GM10248 (cell line): ENCODE results near the gene SLC25A26.

ENCODE experiments used
- CTCF ChIA-PET: fragments of 300-600 bp; sonication (Branson Sonifier 250); formaldehyde crosslinking; extraction: SDS; loops from one replicate; lab custom pipeline; 2021; ENCODE audit warnings: antibody characterized with exemption; lab: Yijun Ruan, JAX
- POLR2A ChIA-PET: fragments of 350-650 bp; sonication (Branson Sonifier 250); formaldehyde crosslinking; extraction: SDS; loops from one replicate; lab custom pipeline; 2020; ENCODE audit warnings: antibody characterized with exemption; lab: Yijun Ruan, JAX
- DNase-seq: peaks from one replicate; pipeline ENCODE4 v3.0.0; 2012; ENCODE audit errors: extremely low spot score
- TF ChIP-seq, protein P1 (sequence below): IDR thresholded peaks from 2 replicates; pipeline ENCODE4 v1.5.1; 2012; ENCODE audit warnings: mild to moderate bottlenecking, low read depth; ENCODE audit errors: extremely low read depth, missing control alignments, control extremely low read depth

SLC25A26 gene

DNA sequence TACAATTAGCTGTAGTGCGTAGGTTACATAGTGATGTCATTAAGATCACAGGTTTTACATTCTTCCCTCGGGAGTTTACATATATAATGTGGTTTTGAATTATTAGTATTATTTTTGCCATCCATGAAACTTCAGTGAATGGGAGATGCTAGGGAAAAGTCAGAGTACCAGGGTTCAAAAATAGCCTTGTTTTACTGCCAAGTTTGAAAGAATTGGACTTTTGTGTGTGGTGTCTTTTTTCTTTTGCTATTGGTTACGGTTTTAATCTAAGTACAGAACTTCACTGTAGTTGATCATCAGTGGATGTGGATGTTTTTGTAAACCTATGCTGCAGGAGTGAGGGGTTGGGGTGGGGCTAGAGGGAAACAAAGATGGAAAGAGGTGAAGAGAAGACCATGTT, 20.7 kb downstream of the SLC25A26 start:
- TF ChIP-seq, protein P1, sequence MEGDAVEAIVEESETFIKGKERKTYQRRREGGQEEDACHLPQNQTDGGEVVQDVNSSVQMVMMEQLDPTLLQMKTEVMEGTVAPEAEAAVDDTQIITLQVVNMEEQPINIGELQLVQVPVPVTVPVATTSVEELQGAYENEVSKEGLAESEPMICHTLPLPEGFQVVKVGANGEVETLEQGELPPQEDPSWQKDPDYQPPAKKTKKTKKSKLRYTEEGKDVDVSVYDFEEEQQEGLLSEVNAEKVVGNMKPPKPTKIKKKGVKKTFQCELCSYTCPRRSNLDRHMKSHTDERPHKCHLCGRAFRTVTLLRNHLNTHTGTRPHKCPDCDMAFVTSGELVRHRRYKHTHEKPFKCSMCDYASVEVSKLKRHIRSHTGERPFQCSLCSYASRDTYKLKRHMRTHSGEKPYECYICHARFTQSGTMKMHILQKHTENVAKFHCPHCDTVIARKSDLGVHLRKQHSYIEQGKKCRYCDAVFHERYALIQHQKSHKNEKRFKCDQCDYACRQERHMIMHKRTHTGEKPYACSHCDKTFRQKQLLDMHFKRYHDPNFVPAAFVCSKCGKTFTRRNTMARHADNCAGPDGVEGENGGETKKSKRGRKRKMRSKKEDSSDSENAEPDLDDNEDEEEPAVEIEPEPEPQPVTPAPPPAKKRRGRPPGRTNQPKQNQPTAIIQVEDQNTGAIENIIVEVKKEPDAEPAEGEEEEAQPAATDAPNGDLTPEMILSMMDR: no peak
- ChIA-PET CTCF (interaction anchor here (1.1 to 1.6 kb wide), 2 partner anchors 136 to 581 kb away, joined by 3 read pairs; no protein-coding TSS in a partner anchor), POLR2A (no interaction called here)
- no peak for DNase-seq

DNA sequence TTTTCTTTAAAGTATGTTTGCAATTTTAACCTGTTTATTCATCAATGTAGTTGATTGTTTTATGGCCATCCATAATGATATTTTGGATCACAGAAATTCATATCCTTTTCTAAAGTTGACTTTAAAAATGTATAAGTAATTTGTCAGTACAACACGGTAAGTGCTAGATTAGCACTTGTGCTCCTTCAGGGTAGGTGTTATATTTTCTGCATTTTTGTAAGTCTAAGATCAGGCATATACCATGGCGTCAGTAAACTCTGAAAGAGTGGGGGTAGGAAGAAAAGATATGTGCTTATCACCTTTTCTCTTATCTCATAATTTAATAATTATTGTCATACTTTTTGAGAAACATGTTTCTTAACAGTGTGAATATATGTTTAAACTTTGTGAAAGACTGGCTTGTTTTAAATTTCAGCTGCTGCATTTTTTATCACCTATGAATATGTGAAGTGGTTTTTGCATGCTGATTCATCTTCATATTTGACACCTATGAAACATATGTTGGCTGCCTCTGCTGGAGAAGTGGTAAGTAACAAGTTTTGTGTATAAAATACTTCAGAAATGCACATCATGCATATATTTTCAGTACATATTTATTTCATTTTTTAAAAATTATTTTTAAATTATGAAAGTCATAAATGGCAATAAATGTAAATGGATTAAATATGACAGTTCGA, 22.1 kb downstream of the SLC25A26 start:
- ChIA-PET CTCF (interaction anchor here (1.1 to 2.7 kb wide), 3 partner anchors 9 to 579 kb away, joined by 3 to 35 read pairs (median 7); no protein-coding TSS in a partner anchor), POLR2A (no interaction called here)
- no peak for DNase-seq
- TF ChIP-seq, protein P1: no peak

DNA sequence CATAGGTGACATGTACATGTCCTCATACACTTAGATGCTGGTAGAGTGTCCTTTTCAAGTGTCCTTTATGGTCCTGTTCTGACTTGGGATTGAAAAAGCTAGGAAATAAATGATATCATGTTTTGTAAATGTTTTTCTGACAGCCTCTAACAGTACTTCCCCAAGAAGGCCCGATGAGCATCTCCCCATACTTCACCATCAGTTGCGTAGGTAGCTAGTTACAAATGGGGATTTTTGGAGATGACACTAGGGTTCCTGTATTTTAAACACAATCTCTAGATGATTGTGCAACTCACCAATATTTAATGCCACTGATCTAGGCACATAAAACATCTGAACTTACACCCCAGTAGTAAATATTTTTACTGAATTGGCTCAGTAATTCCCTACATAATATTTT, 27.8 kb downstream of the SLC25A26 start:
- TF ChIP-seq, protein P1: no peak
- CTCF ChIA-PET: interaction anchor here (1.1 to 11.3 kb wide), 6 partner anchors 9 to 575 kb away, joined by 3 to 130 read pairs (median 3); no protein-coding TSS in a partner anchor
- POLR2A ChIA-PET: no interaction called here
- DNase-seq: no peak

DNA sequence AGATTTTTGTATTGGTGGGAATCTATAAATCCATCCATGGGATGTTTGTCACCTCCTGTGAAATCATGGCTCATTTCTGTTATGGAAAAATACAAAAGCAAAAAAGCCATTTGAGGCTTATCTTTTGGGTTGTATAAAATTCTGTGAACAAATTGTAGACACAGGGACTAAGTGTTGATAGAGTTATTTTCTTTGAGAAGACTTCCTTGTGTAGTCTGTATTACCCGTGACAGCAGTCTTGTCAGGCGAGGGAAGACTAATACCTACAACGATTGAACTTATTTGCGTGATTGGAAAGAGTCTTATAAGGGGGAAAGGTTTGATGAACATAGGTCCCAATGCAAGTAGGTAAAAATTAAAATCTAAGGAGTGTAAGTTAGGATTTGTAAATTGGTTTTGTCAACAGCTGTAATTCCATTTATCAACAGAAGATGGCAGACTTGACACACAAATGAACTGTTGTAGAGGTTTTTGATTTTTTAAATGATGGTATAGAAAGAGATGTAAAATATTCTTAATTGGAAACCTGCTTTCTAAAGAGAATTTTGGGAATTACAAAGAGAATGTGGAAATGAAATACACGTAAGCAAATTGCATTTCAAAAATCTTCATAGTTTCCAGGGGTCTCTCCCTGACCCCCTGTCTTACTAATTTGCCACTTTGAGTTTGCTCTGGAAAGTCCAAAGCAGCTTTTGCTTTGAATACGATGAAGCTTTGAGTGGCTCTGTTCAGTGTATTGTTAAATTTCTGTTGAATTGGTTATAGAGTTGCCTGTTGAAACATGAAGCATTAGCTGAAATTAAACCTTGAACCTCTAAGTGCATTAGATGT, 33.2 kb downstream of the SLC25A26 start:
- TF ChIP-seq, protein P1: peak; percentile 51
- peak; percentile 37 for DNase-seq
- ChIA-PET CTCF (interaction anchor here (0.7 to 11.3 kb wide), 44 partner anchors 8 to 856 kb away, joined by 3 to 130 read pairs (median 4); no protein-coding TSS in a partner anchor), POLR2A (no interaction called here)

DNA sequence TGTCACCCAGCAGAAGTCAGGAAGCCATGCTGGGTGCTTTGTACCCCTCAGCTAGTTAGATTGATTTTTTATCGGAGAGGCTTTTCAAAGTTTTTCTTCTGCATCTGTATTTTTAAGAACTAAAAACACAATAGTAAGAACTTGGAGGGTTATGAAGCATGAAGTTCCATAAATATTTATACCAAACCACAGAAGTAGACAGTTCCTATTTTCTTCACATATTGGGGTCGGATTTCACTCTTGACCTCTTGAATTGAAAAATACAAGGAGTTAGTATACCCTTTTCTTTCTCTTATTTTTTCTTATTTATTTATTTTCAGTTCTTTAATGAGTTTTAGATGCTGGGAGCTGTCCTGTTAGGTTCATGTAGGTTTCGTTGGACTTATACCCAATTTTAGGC, 35.1 kb downstream of the SLC25A26 start:
- ChIA-PET POLR2A (no interaction called here), CTCF (interaction anchor here (1.8 to 11.3 kb wide), 6 partner anchors 9 to 567 kb away, joined by 6 to 130 read pairs (median 30); no protein-coding TSS in a partner anchor)
- TF ChIP-seq, protein P1: no peak
- DNase-seq: no peak

DNA sequence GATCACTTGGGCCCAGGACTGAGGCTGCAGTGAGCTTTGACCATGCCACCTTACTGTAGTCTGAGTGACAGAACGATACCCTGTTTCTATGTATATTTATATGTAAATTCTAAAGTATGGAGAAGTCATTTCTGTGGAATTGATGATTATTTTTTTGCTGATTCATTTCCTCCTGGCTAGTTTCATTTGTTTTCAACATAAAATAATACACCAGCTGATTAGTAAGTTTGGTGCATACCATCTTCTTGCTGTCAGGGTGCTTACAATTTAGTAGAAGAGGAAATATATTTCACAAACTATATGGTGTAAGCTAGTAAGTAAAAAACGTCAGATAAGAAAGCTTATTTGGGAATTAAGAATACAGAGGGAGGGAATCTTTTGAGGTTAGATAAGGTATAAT, 36.0 kb downstream of the SLC25A26 start:
- TF ChIP-seq, protein P1: no peak
- ChIA-PET POLR2A (no interaction called here), CTCF (interaction anchor here (0.9 to 11.3 kb wide), 4 partner anchors 10 to 566 kb away, joined by 3 to 130 read pairs (median 4); no protein-coding TSS in a partner anchor)
- DNase-seq: no peak
